22Rv1 (cell line): ENCODE measurements around the gene KCNJ6.

Experiments used
- CTCF ChIP-seq: fragments of 450-650 bp; IDR thresholded peaks from 2 replicates; pipeline ENCODE4 v1.5.1; 2017; ENCODE audit warnings: mild to moderate bottlenecking
- ZFX ChIP-seq: fragments of 450-650 bp; IDR thresholded peaks from 2 replicates; pipeline ENCODE4 v1.6.1; 2017; ENCODE audit warnings: antibody characterized with exemption, borderline replicate concordance

GRCh38 chr21:37932936-37933335 lies 16.7 kb upstream of the KCNJ6 start:
- TF ChIP-seq CTCF: no peak
- TF ChIP-seq ZFX: no peak
